GM23338 (cell line): ENCODE measurements around the gene KLF9. TPM values are rescaled to one million over a fixed set of nuclear protein-coding genes. Genes with fewer than 3 reads are reported as not detected.

Experiments used
- ATAC-seq: fragments of 200-7000 bp; cut with Tn5 transposase; 3 replicates; pipeline ENCODE4 v1.9.1; 2020
- DNase-seq: peaks from one replicate; pipeline ENCODE4 v3.0.0-alpha.2; 2015; ENCODE audit warnings: low spot score
- H2AFZ ChIP-seq: fragments of 200-600 bp; sonication (generic); 2 replicates; pipeline ENCODE4 v1.8.0; 2016; ENCODE audit warnings: antibody characterized with exemption, mild to moderate bottlenecking, moderate library complexity
- H3F3A ChIP-seq: fragments of 200-600 bp; sonication (generic); replicated peaks from 2 replicates; pipeline ENCODE4 v1.8.0; 2017; ENCODE audit warnings: antibody characterized with exemption, mixed run types, low read depth
- H3K27ac ChIP-seq: fragments of 200-600 bp; sonication (generic); 2 replicates; pipeline ENCODE4 v1.6.1; 2016; ENCODE audit warnings: low read depth
- H3K27me3 ChIP-seq: fragments of 200-600 bp; sonication (generic); 2 replicates; pipeline ENCODE4 v1.8.0; 2016; ENCODE audit warnings: mild to moderate bottlenecking, mixed run types, moderate library complexity; ENCODE audit not compliant: insufficient read depth
- H3K36me3 ChIP-seq: fragments of 200-600 bp; sonication (generic); 2 replicates; pipeline ENCODE4 v1.8.0; 2016; ENCODE audit warnings: mild to moderate bottlenecking; ENCODE audit not compliant: insufficient read depth
- H3K4me1 ChIP-seq: fragments of 200-600 bp; sonication (generic); 2 replicates; pipeline ENCODE4 v1.8.0; 2016; ENCODE audit warnings: mild to moderate bottlenecking, moderate library complexity; ENCODE audit not compliant: insufficient read depth
- H3K4me2 ChIP-seq: fragments of 200-600 bp; sonication (generic); 2 replicates; pipeline ENCODE4 v1.7.1; 2017; ENCODE audit warnings: mixed run types
- H3K4me3 ChIP-seq: fragments of 200-600 bp; sonication (generic); 2 replicates; pipeline ENCODE4 v1.6.1; 2016; ENCODE audit warnings: mixed run types
- H3K79me2 ChIP-seq: fragments of 200-600 bp; sonication (generic); replicated peaks from 2 replicates; pipeline ENCODE4 v1.8.0; 2017; ENCODE audit warnings: mild to moderate bottlenecking; ENCODE audit not compliant: insufficient read depth
- H3K9me2 ChIP-seq: fragments of 200-600 bp; sonication (generic); 2 replicates; pipeline ENCODE4 v1.8.0; 2017; ENCODE audit not compliant: insufficient read depth
- H4K20me1 ChIP-seq: fragments of 200-600 bp; sonication (generic); replicated peaks from 2 replicates; pipeline ENCODE4 v1.8.0; 2017; ENCODE audit warnings: mild to moderate bottlenecking; ENCODE audit not compliant: insufficient read depth
- H3K27ac Mint-ChIP-seq: 2 replicates; pipeline ENCODE4 v1.8.0; 2020; ENCODE audit warnings: inconsistent platforms, mild to moderate bottlenecking, moderate library complexity, mixed read lengths
- H3K27me3 Mint-ChIP-seq: 3 replicates; pipeline ENCODE4 v1.8.0; 2022; ENCODE audit warnings: low read depth, mild to moderate bottlenecking, moderate library complexity, mixed read lengths, inconsistent platforms; ENCODE audit not compliant: insufficient read depth, poor library complexity
- H3K36me3 Mint-ChIP-seq: 3 replicates; pipeline ENCODE4 v1.8.0; 2021; ENCODE audit warnings: low read depth, mild to moderate bottlenecking, inconsistent platforms, moderate library complexity, mixed read lengths
- H3K4me1 Mint-ChIP-seq: 3 replicates; pipeline ENCODE4 v1.8.0; 2020; ENCODE audit warnings: mild to moderate bottlenecking, inconsistent platforms, mixed read lengths
- H3K4me3 Mint-ChIP-seq: 3 replicates; pipeline ENCODE4 v1.8.0; 2021; ENCODE audit warnings: moderate library complexity, mild to moderate bottlenecking, inconsistent platforms, mixed read lengths
- H3K9me3 Mint-ChIP-seq: 3 replicates; pipeline ENCODE4 v1.8.0; 2020; ENCODE audit warnings: moderate library complexity, mild to moderate bottlenecking, inconsistent platforms, mixed read lengths
- CREB1 ChIP-seq: fragments of 250-450 bp; sonication (Bioruptor Pico); IDR thresholded peaks from 2 replicates; pipeline ENCODE4 v1.5.0; 2020; ENCODE audit warnings: low read depth, mild to moderate bottlenecking, moderate library complexity
- CTCF ChIP-seq, 2 experiments: fragments of 200-600 bp in 1 of 2; sonication (generic) in 1 of 2; conservative IDR thresholded peaks; 2 replicates each; pipeline versions ENCODE4 v1.5.1 to v1.6.1; 2016 to 2017; ENCODE audit warnings: antibody characterized with exemption in 2 of 2, low read depth in 2 of 2, mild to moderate bottlenecking in 2 of 2, moderate library complexity in 1 of 2
- EZH2phosphoT487 ChIP-seq: fragments of 200-600 bp; sonication (generic); IDR thresholded peaks from one replicate; pipeline ENCODE4 v1.8.1; 2018; ENCODE audit warnings: antibody characterized with exemption; ENCODE audit not compliant: unreplicated experiment
- JUNB ChIP-seq: IDR thresholded peaks from one replicate; pipeline ENCODE4 v1.6.1; 2016; ENCODE audit warnings: antibody characterized with exemption; ENCODE audit not compliant: unreplicated experiment
- POLR2AphosphoS5 ChIP-seq: IDR thresholded peaks from 2 replicates; pipeline ENCODE4 v1.6.1; 2016; ENCODE audit warnings: antibody characterized with exemption, low read depth
- ZNF114 ChIP-seq: fragments of 250-450 bp; sonication (Bioruptor Pico); IDR thresholded peaks from 2 replicates; pipeline ENCODE4 v1.5.0; 2020; ENCODE audit warnings: mild to moderate bottlenecking, moderate library complexity
- polyA plus RNA-seq: library from polyadenylated mRNA; unstranded; fragments of >200 nt; fragmentation: Nextera tagmentation; extraction: Ambion mirVana; gene quantifications from 2 replicates; pipeline ENCODE4 v1.2.1, GENCODE V29; 2016
- total RNA-seq: library from RNA; depleted of rRNA; stranded (reverse); fragments of >200 nt; shearing (Covaris generic); gene quantifications from 2 replicates; pipeline ENCODE4 v1.2.3, GENCODE V29; 2014
- TF ChIP-seq, protein P1 (sequence below): IDR thresholded peaks from 2 replicates; pipeline ENCODE4 v1.6.1; 2016; ENCODE audit warnings: antibody characterized with exemption

Gene KLF9
- total and polyA plus RNA-seq, 2 experiments from 2014 or later = 0.58 to 1.5 TPM

DNA sequence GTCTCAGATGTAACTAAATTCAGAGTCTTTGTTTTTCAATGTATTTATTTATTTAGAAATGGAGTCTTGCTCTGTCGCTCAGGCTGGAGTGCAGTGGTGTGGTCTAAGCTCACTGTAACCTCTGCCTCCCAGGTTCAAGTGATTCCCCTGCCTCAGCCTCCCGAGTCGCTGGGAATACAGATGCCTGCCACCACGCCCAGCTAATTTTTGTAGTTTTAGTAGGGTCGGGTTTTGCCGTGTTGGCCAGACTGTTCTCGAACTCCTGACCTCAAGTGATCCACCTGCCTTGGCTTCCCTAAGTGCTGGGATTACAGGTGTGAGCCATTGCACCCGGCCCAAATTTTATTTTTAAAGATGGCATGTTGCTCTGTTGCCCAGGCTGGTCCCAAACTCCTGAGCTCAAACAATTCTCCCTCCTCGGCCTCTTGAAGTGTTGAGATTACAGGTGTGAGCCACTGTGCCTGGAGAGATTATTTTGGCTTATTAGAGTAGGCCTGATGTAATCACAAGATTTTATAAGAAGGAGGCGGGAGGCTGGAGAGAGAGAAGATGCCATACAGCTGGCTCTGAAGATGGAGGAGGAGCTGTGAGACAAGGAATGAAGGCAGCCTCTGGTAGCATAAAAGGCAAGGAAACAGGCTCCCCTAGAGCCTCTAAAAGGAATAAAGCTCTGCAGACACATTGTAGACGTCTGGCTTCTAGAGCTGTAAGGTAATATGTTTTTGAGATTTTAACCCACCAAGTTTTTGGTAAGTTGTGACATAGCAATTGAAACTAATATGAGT, 12.9 kb upstream of the KLF9 start:
- Mint-ChIP-seq H3K4me1 (peaks cover 10% of the 10 kb centered on the region), H3K36me3 (no peaks in the 10 kb centered on the region), H3K9me3 (peaks cover 5% of the 10 kb centered on the region; the same call in 2 of the 3 replicates), H3K27me3 (peaks cover 10% of the 10 kb centered on the region), H3K27ac (no peak overlapping the region), H3K4me3 (no peak overlapping the region)
- DNase-seq (peak; percentile 40), ATAC-seq (peak; percentile 85)
- no peaks in the 10 kb centered on the region for H3K79me2 ChIP-seq
- H3K4me2 ChIP-seq = no peak overlapping the region
- no peaks in the 10 kb centered on the region; the same call in 1 of the 2 replicates for H3K9me2 ChIP-seq
- H3K4me1 ChIP-seq = no peaks in the 10 kb centered on the region
- H3K4me3 ChIP-seq = no peak overlapping the region
- no peak overlapping the region for H2AFZ ChIP-seq
- peaks cover 14% of the 10 kb centered on the region for H3K27me3 ChIP-seq
- H3K36me3 ChIP-seq = no peaks in the 10 kb centered on the region
- TF ChIP-seq CREB1 (CRISPR knock-in tag) (no peak), CTCF (conservative IDR thresholded peaks at IDR 0.05; ENCODE audit: low read depth in 2 of 2) (peak in 1 of 2 experiments; percentile 13; a peak in 1 of 4 replicates)
- TF ChIP-seq, protein P1, sequence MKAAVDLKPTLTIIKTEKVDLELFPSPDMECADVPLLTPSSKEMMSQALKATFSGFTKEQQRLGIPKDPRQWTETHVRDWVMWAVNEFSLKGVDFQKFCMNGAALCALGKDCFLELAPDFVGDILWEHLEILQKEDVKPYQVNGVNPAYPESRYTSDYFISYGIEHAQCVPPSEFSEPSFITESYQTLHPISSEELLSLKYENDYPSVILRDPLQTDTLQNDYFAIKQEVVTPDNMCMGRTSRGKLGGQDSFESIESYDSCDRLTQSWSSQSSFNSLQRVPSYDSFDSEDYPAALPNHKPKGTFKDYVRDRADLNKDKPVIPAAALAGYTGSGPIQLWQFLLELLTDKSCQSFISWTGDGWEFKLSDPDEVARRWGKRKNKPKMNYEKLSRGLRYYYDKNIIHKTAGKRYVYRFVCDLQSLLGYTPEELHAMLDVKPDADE = no peak
- H3K27ac ChIP-seq = no peak overlapping the region
- no peaks in the 10 kb centered on the region for H4K20me1 ChIP-seq
- no peaks in the 10 kb centered on the region for H3F3A ChIP-seq

DNA sequence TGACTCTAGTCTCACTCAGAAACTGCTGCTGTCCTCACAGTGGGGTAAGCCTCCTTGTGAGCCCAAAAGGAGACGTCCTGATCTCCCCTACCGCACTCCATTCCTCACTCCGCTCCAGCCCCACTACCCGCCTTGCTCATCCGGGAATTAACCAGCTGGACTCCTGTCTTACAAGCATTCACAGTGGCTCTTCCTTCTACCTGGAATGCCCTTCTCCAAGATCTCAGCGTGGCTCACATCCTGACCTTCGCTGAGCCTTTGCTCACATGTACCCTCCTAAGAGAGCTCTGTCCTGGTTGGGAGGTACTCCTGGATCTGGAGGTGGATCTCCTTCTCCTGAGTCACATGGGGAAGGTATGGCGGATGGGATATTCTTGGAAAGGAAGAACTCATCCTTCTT, 10.7 kb upstream of the KLF9 start:
- H3K4me1 Mint-ChIP-seq = peaks cover 22% of the 10 kb centered on the region
- DNase-seq (no peak), ATAC-seq (no peak)
- no peak overlapping the region for H3K27ac ChIP-seq
- no peak overlapping the region for H2AFZ ChIP-seq
- no peaks in the 10 kb centered on the region; the same call in 1 of the 2 replicates for H3K9me2 ChIP-seq
- peaks cover 29% of the 10 kb centered on the region for H3K27me3 ChIP-seq
- no peaks in the 10 kb centered on the region for H4K20me1 ChIP-seq
- no peak overlapping the region for H3K4me2 ChIP-seq
- peaks cover 15% of the 10 kb centered on the region for H3K27me3 Mint-ChIP-seq
- H3K36me3 ChIP-seq = no peaks in the 10 kb centered on the region
- no peak overlapping the region for H3K4me3 ChIP-seq
- H3K36me3 Mint-ChIP-seq = no peaks in the 10 kb centered on the region
- H3K4me1 ChIP-seq = peaks cover 14% of the 10 kb centered on the region
- H3F3A ChIP-seq = no peaks in the 10 kb centered on the region
- H3K27ac Mint-ChIP-seq = no peak overlapping the region
- no peaks in the 10 kb centered on the region for H3K79me2 ChIP-seq
- H3K9me3 Mint-ChIP-seq = no peaks in the 10 kb centered on the region; the same call in 2 of the 3 replicates
- no peak overlapping the region for H3K4me3 Mint-ChIP-seq
- no peak for TF ChIP-seq CREB1 (CRISPR knock-in tag)
- TF ChIP-seq EZH2phosphoT487 = no peak
- no peak for TF ChIP-seq ZNF114 (CRISPR knock-in tag)
- TF ChIP-seq JUNB = no peak
- no peak for TF ChIP-seq CTCF (conservative IDR thresholded peaks at IDR 0.05; ENCODE audit: low read depth in 2 of 2)
- TF ChIP-seq, protein P1 = no peak
- TF ChIP-seq POLR2AphosphoS5 = no peak
